Activated CD8-positive, alpha-beta T cell treated with anti-CD3 and anti-CD28 coated beads for 36 hours (primary cell): ENCODE data around the gene MSRB1. TPM values are rescaled to one million over a fixed set of nuclear protein-coding genes. Genes with fewer than 3 reads are reported as not detected.
"Not testable (repeated sequence)": the region's sequence is repeated elsewhere in the genome, so short reads cannot be mapped to it uniquely, and the experiment has no call there.

ENCODE experiments used
- ATAC-seq: fragments of 200-7000 bp; cut with Tn5 transposase; one replicate; pipeline ENCODE4 v1.10.0; 2021; ENCODE audit warnings: mild to moderate bottlenecking, moderate library complexity
- CTCF ChIA-PET: fragments of 350-600 bp; sonication (Branson Sonifier 250); formaldehyde crosslinking; loops from one replicate; lab custom pipeline; 2021; ENCODE audit warnings: antibody characterized with exemption; lab: Charles Lee
- POLR2A ChIA-PET: fragments of 350-600 bp; sonication (Branson Sonifier 250); formaldehyde crosslinking; loops from one replicate; lab custom pipeline; 2021; ENCODE audit warnings: antibody characterized with exemption; lab: Charles Lee
- DNase-seq: peaks from one replicate; pipeline ENCODE4 v3.0.0-alpha.2; 2020
- H3K27ac Mint-ChIP-seq: one replicate; pipeline ENCODE4 v1.8.0; 2021; ENCODE audit warnings: mild to moderate bottlenecking, mixed read lengths
- H3K27me3 Mint-ChIP-seq: one replicate; pipeline ENCODE4 v1.8.0; 2021; ENCODE audit warnings: mixed read lengths
- H3K36me3 Mint-ChIP-seq: one replicate; pipeline ENCODE4 v1.8.0; 2021; ENCODE audit warnings: low read depth, mixed read lengths
- H3K4me1 Mint-ChIP-seq: one replicate; pipeline ENCODE4 v1.8.0; 2021; ENCODE audit warnings: low read depth, mixed read lengths
- H3K4me3 Mint-ChIP-seq: one replicate; pipeline ENCODE4 v1.8.0; 2021; ENCODE audit warnings: mild to moderate bottlenecking, moderate library complexity, mixed read lengths
- H3K9me3 Mint-ChIP-seq: one replicate; pipeline ENCODE4 v1.8.0; 2021; ENCODE audit warnings: mixed read lengths
- CTCF ChIP-seq: fragments of 200-600 bp; IDR thresholded peaks from one replicate; pipeline ENCODE4 v1.8.0; 2022; ENCODE audit warnings: antibody characterized with exemption, mild to moderate bottlenecking
- intact Hi-C: fragments of 100-400 bp; cut with micrococcal nuclease; formaldehyde crosslinking; loops from one replicate; pipeline ENCODE4 v1.10.0; 2022
- total RNA-seq, 2 experiments: library from RNA; stranded (reverse); gene quantifications; one replicate each; pipeline ENCODE4 v1.2.3, GENCODE V29; 2021

Gene MSRB1
- total RNA-seq, 2 experiments from 2014 or later, result 15.5 to 18.1 TPM

- peak; percentile 52 for DNase-seq
- POLR2A ChIA-PET, result interaction anchor here (0.6 to 14.3 kb wide), 8 partner anchors 9 to 395 kb away, joined by 3 to 505 read pairs (median 11); partner anchors contain the start of genes FAHD1, GFER, MSRB1 and NOXO1
- intact Hi-C loops, result no loop called here
These were observed 18.7 kb upstream of the MSRB1 start for GRCh38 chr16:1961651-1962067.

GRCh38 chr16:1960665-1961630 lies 17.9 kb upstream of the MSRB1 start:
- ChIA-PET CTCF (interaction anchor here (1.0 to 1.4 kb wide), 4 partner anchors 11 to 255 kb away, joined by 3 read pairs; partner anchors contain the start of genes MAPK8IP3 and TBL3), POLR2A (interaction anchor here (0.8 to 14.3 kb wide), 13 partner anchors 8 to 194 kb away, joined by 3 to 505 read pairs (median 5); partner anchors contain the start of genes GFER, MSRB1, NME3 and NOXO1)
- Mint-ChIP-seq H3K9me3 (no peaks in the 10 kb centered on the region), H3K4me3 (peak overlapping the region; percentile 98), H3K27me3 (no peaks in the 10 kb centered on the region), H3K36me3 (peaks cover 53% of the 10 kb centered on the region), H3K4me1 (peaks cover 37% of the 10 kb centered on the region), H3K27ac (peak overlapping the region; percentile 96)
- peak; percentile 72 for DNase-seq
- ATAC-seq, result peak; percentile 6
- intact Hi-C loops, result no loop called here
- no peak for TF ChIP-seq CTCF

More at GRCh38 chr16:1961651-1962067, 18.7 kb upstream of the MSRB1 start:
- TF ChIP-seq CTCF, result no peak
- Mint-ChIP-seq H3K4me3 (peak overlapping the region; percentile 98), H3K27ac (peak overlapping the region; percentile 96), H3K9me3 (no peaks in the 10 kb centered on the region), H3K27me3 (no peaks in the 10 kb centered on the region), H3K36me3 (peaks cover 53% of the 10 kb centered on the region), H3K4me1 (peaks cover 37% of the 10 kb centered on the region)
- no peak for ATAC-seq
- CTCF ChIA-PET, result interaction anchor here (1.3 to 1.4 kb wide), 2 partner anchors 10 to 256 kb away, joined by 3 read pairs; partner anchors contain the start of genes MAPK8IP3 and TBL3

- CTCF ChIA-PET, result no interaction called here
- DNase-seq (peak; percentile 93), ATAC-seq (peak; percentile 76)
- Mint-ChIP-seq H3K27ac (peak within 1 kb of the TSS; percentile 96), H3K9me3 (no peaks in the 10 kb centered on the region), H3K27me3 (no peaks in the 10 kb centered on the region), H3K4me1 (peaks cover 33% of the 10 kb centered on the region), H3K4me3 (peak within 1 kb of the TSS; percentile 98), H3K36me3 (peaks cover 43% of the 10 kb centered on the region)
- intact Hi-C loops, result no loop called here
- POLR2A ChIA-PET, result interaction anchor here (0.6 to 14.3 kb wide), 6 partner anchors 16 to 177 kb away, joined by 3 to 505 read pairs (median 7); partner anchors contain the start of genes GFER, MSRB1, NOXO1 and NUBP2
- peak; percentile 50 for TF ChIP-seq CTCF
These were observed 16.5 kb upstream of the MSRB1 start, which contains the start of gene NDUFB10 for GRCh38 chr16:1959269-1960039. TSS of gene NDUFB10 (plus strand) at chr16:1959538. CDS start at chr16:1959625, 87 bp downstream.

DNA sequence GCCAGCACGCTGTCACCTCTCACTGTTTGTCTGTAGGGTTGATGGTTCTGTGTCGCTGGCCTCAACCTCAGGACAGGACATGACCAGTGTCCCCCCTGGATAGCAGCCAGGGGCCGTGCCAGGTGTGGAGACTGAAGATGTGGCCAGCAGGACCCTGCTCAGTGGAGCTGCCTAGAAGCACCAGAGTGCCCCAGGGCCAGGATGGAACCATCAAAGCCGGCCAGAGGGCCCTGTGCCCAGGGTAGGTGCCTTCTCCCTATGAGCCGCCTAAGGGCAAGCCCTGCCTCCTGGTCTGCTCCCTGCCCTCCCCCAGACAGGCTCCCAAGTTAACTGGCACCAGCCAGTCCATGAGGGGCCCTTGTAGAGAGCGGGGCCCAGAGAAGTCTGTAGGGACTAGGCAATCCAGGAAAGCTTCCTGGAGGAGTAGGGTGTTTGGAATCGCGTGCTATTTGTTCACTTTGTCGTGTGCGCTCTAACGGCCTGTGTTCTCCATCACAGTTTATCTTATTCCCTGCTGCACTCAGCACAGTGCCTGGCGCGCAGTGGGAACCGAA lies 15.8 kb upstream of the MSRB1 start:
- ChIA-PET CTCF (no interaction called here), POLR2A (interaction anchor here (1.2 to 14.3 kb wide), 3 partner anchors 15 to 45 kb away, joined by 3 to 505 read pairs (median 113); partner anchors contain the start of genes GFER, MSRB1, NOXO1 and SYNGR3)
- intact Hi-C loops, result no loop called here
- no peak for DNase-seq
- Mint-ChIP-seq H3K27me3 (no peaks in the 10 kb centered on the region), H3K27ac (peak overlapping the region; percentile 96), H3K4me1 (peaks cover 33% of the 10 kb centered on the region), H3K36me3 (peaks cover 38% of the 10 kb centered on the region), H3K9me3 (no peaks in the 10 kb centered on the region), H3K4me3 (peak overlapping the region; percentile 98)
- ATAC-seq, result peak; percentile 0
- TF ChIP-seq CTCF, result no peak

GRCh38 chr16:1958143-1958491 lies 15.1 kb upstream of the MSRB1 start:
- POLR2A ChIA-PET, result interaction anchor here (2.0 kb wide), 1 partner anchor 14 kb away, joined by 4 read pairs; the partner anchor contains the start of gene TBL3
- H3K4me3 Mint-ChIP-seq, intact Hi-C loops, H3K27ac Mint-ChIP-seq, ATAC-seq, DNase-seq, H3K27me3 Mint-ChIP-seq, H3K9me3 Mint-ChIP-seq, CTCF ChIA-PET: not testable (repeated sequence)
- H3K36me3 Mint-ChIP-seq, result peaks cover 31% of the 10 kb centered on the region
- peaks cover 30% of the 10 kb centered on the region for H3K4me1 Mint-ChIP-seq

GRCh38 chr16:1957434-1958142 lies 14.6 kb upstream of the MSRB1 start:
- CTCF ChIA-PET, H3K27me3 Mint-ChIP-seq, H3K9me3 Mint-ChIP-seq, DNase-seq, H3K4me3 Mint-ChIP-seq, ATAC-seq, intact Hi-C loops, H3K27ac Mint-ChIP-seq: not testable (repeated sequence)
- Mint-ChIP-seq H3K4me1 (peaks cover 26% of the 10 kb centered on the region), H3K36me3 (peaks cover 26% of the 10 kb centered on the region)
- POLR2A ChIA-PET, result interaction anchor here (2.0 kb wide), 1 partner anchor 14 kb away, joined by 4 read pairs; the partner anchor contains the start of gene TBL3
